ENCODE data around the gene INTS11. TPM values are rescaled to one million over a fixed set of nuclear protein-coding genes. Genes with fewer than 3 reads are reported as not detected.
"Not testable (repeated sequence)": the region's sequence is repeated elsewhere in the genome, so short reads cannot be mapped to it uniquely, and the experiment has no call there.

Gene INTS11
- total and polyA plus RNA-seq, 2 experiments from 2014 or later: 75.8 to 124 TPM

GRCh38 chr1:1318777-1319645, 5.4 kb downstream of the INTS11 start:
- Histone ChIP-seq H3K36me3 (peaks cover 8% of the 10 kb centered on the region), H3K27me3 (no peaks in the 10 kb centered on the region), H3K4me3 (no peak overlapping the region), H3K4me1 (ENCODE audit: low read depth) (peaks cover 3% of the 10 kb centered on the region), H3K9me3 (ENCODE audit: low read depth) (no peaks in the 10 kb centered on the region), H3K27ac (no peak overlapping the region)
- no peak for DNase-seq (ENCODE audit: low read depth in 1 of 2, low spot score in 1 of 2)
- no peak for TF ChIP-seq CTCF (IDR thresholded peaks at IDR 0.05; ENCODE audit: low read depth, low read length)

- no peak for TF ChIP-seq CTCF (IDR thresholded peaks at IDR 0.05; ENCODE audit: low read depth, low read length)
- H3K4me1 ChIP-seq (ENCODE audit: low read depth): no peaks in the 10 kb centered on the region
- no peaks in the 10 kb centered on the region for H3K27me3 ChIP-seq
- H3K27ac ChIP-seq: no peak overlapping the region
- H3K9me3 ChIP-seq (ENCODE audit: low read depth): no peaks in the 10 kb centered on the region
- no peak overlapping the region for H3K4me3 ChIP-seq
- DNase-seq (ENCODE audit: low read depth in 1 of 2, low spot score in 1 of 2): peak in 1 of 2 donors; percentile 96
- H3K36me3 ChIP-seq: peaks cover 11% of the 10 kb centered on the region
Observed at GRCh38 chr1:1318131-1318652, 6.3 kb downstream of the INTS11 start.

GRCh38 chr1:1317420-1317819, 7.0 kb downstream of the INTS11 start:
- Histone ChIP-seq H3K27me3 (no peaks in the 10 kb centered on the region), H3K4me3 (no peak overlapping the region), H3K4me1 (ENCODE audit: low read depth) (no peaks in the 10 kb centered on the region), H3K9me3 (ENCODE audit: low read depth) (no peaks in the 10 kb centered on the region), H3K36me3 (peaks cover 11% of the 10 kb centered on the region), H3K27ac (no peak overlapping the region)
- no peak for DNase-seq (ENCODE audit: low read depth in 1 of 2, low spot score in 1 of 2)
- no peak for TF ChIP-seq CTCF (IDR thresholded peaks at IDR 0.05; ENCODE audit: low read depth, low read length)

- H3K36me3 ChIP-seq: peaks cover 16% of the 10 kb centered on the region
- not testable (repeated sequence) for H3K9me3 ChIP-seq (ENCODE audit: low read depth); DNase-seq (ENCODE audit: low read depth in 1 of 2, low spot score in 1 of 2); H3K27ac ChIP-seq; H3K27me3 ChIP-seq; H3K4me1 ChIP-seq (ENCODE audit: low read depth); H3K4me3 ChIP-seq
Observed at GRCh38 chr1:1316199-1316598, 8.3 kb downstream of the INTS11 start.

- no peak overlapping the region for H3K27ac ChIP-seq
- no peaks in the 10 kb centered on the region for H3K27me3 ChIP-seq
- TF ChIP-seq CTCF (IDR thresholded peaks at IDR 0.05; ENCODE audit: low read depth, low read length): no peak
- peaks cover 17% of the 10 kb centered on the region for H3K36me3 ChIP-seq
- no peaks in the 10 kb centered on the region for H3K9me3 ChIP-seq (ENCODE audit: low read depth)
- no peaks in the 10 kb centered on the region for H3K4me1 ChIP-seq (ENCODE audit: low read depth)
- no peak for DNase-seq (ENCODE audit: low read depth in 1 of 2, low spot score in 1 of 2)
- no peak overlapping the region for H3K4me3 ChIP-seq
Observed at GRCh38 chr1:1315435-1315954, 9.0 kb downstream of the INTS11 start.

All from cardiac muscle cell (in vitro differentiated cells and primary cell).